Central memory CD8-positive, alpha-beta T cell (primary cell): ENCODE data around the gene CA10.

ENCODE experiments used
- ATAC-seq: fragments of 150-1000 bp; cut with Tn5 transposase; replicated peaks from 2 replicates; pipeline ENCODE4 v1.10.0; 2022; ENCODE audit warnings: mild to moderate bottlenecking, moderate FRiP score, moderate number of reproducible peaks; ENCODE audit not compliant: poor library complexity, severe bottlenecking; ENCODE audit errors: extremely low read depth
- DNase-seq, 2 donors: peaks; one replicate each; pipeline ENCODE4 v3.0.0; 2021; ENCODE audit warnings: low spot score in 2 of 2
- H3K27ac Mint-ChIP-seq: one replicate; pipeline ENCODE4 v1.8.0; 2022; ENCODE audit warnings: low read depth, mild to moderate bottlenecking, moderate library complexity, mixed read lengths
- H3K27me3 Mint-ChIP-seq: one replicate; pipeline ENCODE4 v1.8.0; 2022; ENCODE audit warnings: mixed read lengths
- H3K36me3 Mint-ChIP-seq: one replicate; pipeline ENCODE4 v1.8.0; 2022; ENCODE audit warnings: mild to moderate bottlenecking, moderate library complexity, mixed read lengths; ENCODE audit not compliant: insufficient read depth
- H3K4me1 Mint-ChIP-seq: one replicate; pipeline ENCODE4 v1.8.0; 2022; ENCODE audit warnings: mixed read lengths
- H3K4me3 Mint-ChIP-seq: one replicate; pipeline ENCODE4 v1.8.0; 2022; ENCODE audit warnings: mild to moderate bottlenecking, moderate library complexity, mixed read lengths
- H3K9me3 Mint-ChIP-seq: one replicate; pipeline ENCODE4 v1.8.0; 2022; ENCODE audit warnings: mixed read lengths

The CA10 gene

GRCh38 chr17:51677875-51678274 is 480.6 kb downstream of the CA10 start:
- ATAC-seq (no peak), DNase-seq (no peak)
- Mint-ChIP-seq H3K4me1 (no peaks in the 10 kb centered on the region), H3K4me3 (no peak overlapping the region), H3K27me3 (peaks cover 36% of the 10 kb centered on the region), H3K36me3 (no peaks in the 10 kb centered on the region), H3K9me3 (no peaks in the 10 kb centered on the region), H3K27ac (no peak overlapping the region)

GRCh38 chr17:51676691-51677487 is 481.6 kb downstream of the CA10 start:
- DNase-seq (no peak), ATAC-seq (no peak)
- Mint-ChIP-seq H3K27ac (no peak overlapping the region), H3K4me1 (no peaks in the 10 kb centered on the region), H3K27me3 (peaks cover 44% of the 10 kb centered on the region), H3K9me3 (no peaks in the 10 kb centered on the region), H3K4me3 (no peak overlapping the region), H3K36me3 (no peaks in the 10 kb centered on the region)

- Mint-ChIP-seq H3K27ac (no peak overlapping the region), H3K4me1 (no peaks in the 10 kb centered on the region), H3K4me3 (no peak overlapping the region), H3K27me3 (peaks cover 35% of the 10 kb centered on the region), H3K36me3 (no peaks in the 10 kb centered on the region), H3K9me3 (no peaks in the 10 kb centered on the region)
- ATAC-seq, result no peak
- no peak for DNase-seq
Observed at GRCh38 chr17:51674579-51675255, 483.8 kb downstream of the CA10 start.

DNA sequence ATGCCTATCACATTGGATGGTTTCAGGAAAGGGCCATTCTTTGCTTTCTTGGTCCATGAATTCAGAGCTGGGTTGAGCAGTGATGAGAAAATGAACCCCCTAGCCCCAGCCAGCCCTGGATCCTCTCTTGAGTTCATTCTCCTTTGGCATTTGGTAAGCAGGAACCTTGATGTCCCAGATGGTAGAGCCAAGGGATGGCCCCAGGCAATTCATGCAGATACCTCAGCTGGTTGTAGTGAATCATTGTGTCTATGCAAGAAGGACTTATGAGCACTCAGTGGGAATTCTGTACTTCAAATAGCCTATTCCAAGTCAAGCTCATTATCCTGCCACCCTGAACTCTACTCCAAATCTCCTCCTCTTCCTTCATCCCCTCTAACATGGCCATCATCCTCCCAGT is 485.4 kb downstream of the CA10 start:
- H3K27ac Mint-ChIP-seq, result no peak overlapping the region
- no peaks in the 10 kb centered on the region for H3K36me3 Mint-ChIP-seq
- no peak for ATAC-seq
- H3K4me3 Mint-ChIP-seq, result no peak overlapping the region
- H3K4me1 Mint-ChIP-seq, result no peaks in the 10 kb centered on the region
- DNase-seq, result no peak
- peaks cover 32% of the 10 kb centered on the region for H3K27me3 Mint-ChIP-seq
- H3K9me3 Mint-ChIP-seq, result no peaks in the 10 kb centered on the region

DNA sequence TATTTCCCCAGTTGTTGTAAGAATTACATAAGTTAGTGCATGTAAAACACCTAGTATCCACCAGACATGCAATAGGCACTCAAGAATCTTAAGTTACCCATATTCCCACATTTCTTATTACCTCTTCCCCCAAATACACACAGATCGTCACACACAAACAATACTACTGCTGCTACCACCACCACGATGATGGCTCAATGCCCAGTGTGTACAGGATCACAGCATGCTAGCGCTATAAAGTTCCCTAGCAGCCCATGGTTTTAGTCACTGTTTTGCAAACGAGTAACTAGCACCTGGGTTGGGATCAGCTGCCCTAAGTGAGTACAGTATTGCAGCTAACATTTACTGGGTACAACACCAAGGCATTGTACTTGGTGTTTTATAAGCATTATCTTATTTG is 486.4 kb downstream of the CA10 start:
- ATAC-seq (no peak), DNase-seq (no peak)
- no peaks in the 10 kb centered on the region for H3K36me3 Mint-ChIP-seq
- H3K27me3 Mint-ChIP-seq, result peaks cover 32% of the 10 kb centered on the region
- no peak overlapping the region for H3K27ac Mint-ChIP-seq
- no peaks in the 10 kb centered on the region for H3K9me3 Mint-ChIP-seq
- no peak overlapping the region for H3K4me3 Mint-ChIP-seq
- H3K4me1 Mint-ChIP-seq, result no peaks in the 10 kb centered on the region

- H3K4me3 Mint-ChIP-seq, result no peak overlapping the region
- DNase-seq, result no peak
Observed at GRCh38 chr17:51670899-51671298, 487.6 kb downstream of the CA10 start.

GRCh38 chr17:51668963-51669246 is 489.6 kb downstream of the CA10 start:
- no peak for ATAC-seq
- no peak for DNase-seq
- H3K27me3 Mint-ChIP-seq, result peaks cover 23% of the 10 kb centered on the region
- H3K4me1 Mint-ChIP-seq, result no peaks in the 10 kb centered on the region
- H3K9me3 Mint-ChIP-seq, result no peaks in the 10 kb centered on the region
- H3K36me3 Mint-ChIP-seq, result no peaks in the 10 kb centered on the region
- no peak overlapping the region for H3K4me3 Mint-ChIP-seq
- no peak overlapping the region for H3K27ac Mint-ChIP-seq

More at GRCh38 chr17:51670899-51671298, 487.6 kb downstream of the CA10 start:
- ATAC-seq, result no peak
- no peak overlapping the region for H3K27ac Mint-ChIP-seq
- H3K4me1 Mint-ChIP-seq, result no peaks in the 10 kb centered on the region
- H3K36me3 Mint-ChIP-seq, result no peaks in the 10 kb centered on the region
- H3K27me3 Mint-ChIP-seq, result peaks cover 32% of the 10 kb centered on the region
- H3K9me3 Mint-ChIP-seq, result no peaks in the 10 kb centered on the region

DNA sequence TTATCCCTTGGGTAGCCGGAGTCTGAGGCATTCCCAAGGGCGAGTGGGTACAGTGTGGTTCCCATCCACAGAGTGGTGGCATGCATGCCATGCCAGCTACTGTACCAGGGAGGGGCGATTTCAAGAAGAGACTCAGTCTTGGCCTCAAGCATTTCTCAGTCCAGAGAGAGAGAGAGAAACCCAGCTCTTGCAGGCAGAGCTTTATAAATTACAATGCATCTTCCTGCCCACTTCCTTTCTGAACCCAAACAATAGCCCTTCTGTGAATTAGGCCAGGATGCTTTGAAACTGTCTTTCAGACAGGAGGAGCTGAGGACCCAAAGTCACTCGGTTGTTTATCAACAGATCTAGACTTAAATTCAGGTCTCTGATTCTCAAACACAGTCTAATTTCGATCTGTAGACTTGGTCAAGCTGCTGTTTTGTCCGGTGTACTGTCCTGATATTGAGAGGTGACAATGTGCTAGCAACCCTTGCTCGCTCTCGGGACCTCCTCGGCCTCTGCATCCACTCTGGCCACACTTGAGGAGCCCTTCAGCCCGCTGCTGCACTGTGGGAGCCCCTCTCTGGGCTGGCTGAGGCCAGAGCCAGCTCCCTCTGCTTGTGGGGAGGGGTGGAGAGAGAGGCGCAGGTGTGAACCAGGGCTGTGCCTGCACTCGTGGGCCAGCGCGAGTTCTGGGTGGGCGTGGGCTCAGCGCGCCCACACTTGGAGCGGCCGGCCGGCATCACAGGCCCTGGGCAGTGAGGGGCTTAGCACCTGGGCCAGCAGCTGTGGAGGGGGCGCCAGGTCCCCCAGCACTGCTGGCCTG is 490.2 kb downstream of the CA10 start:
- peaks cover 21% of the 10 kb centered on the region for H3K27me3 Mint-ChIP-seq
- no peaks in the 10 kb centered on the region for H3K9me3 Mint-ChIP-seq
- no peak overlapping the region for H3K4me3 Mint-ChIP-seq
- ATAC-seq (no peak), DNase-seq (no peak)
- H3K4me1 Mint-ChIP-seq, result no peaks in the 10 kb centered on the region
- H3K27ac Mint-ChIP-seq, result no peak overlapping the region
- H3K36me3 Mint-ChIP-seq, result no peaks in the 10 kb centered on the region

GRCh38 chr17:51667706-51668083 is 490.8 kb downstream of the CA10 start:
- Mint-ChIP-seq H3K9me3 (no peaks in the 10 kb centered on the region), H3K27ac (no peak overlapping the region), H3K36me3 (no peaks in the 10 kb centered on the region), H3K4me3 (no peak overlapping the region), H3K4me1 (no peaks in the 10 kb centered on the region), H3K27me3 (peaks cover 15% of the 10 kb centered on the region)
- no peak for DNase-seq
- ATAC-seq, result no peak

- H3K27me3 Mint-ChIP-seq, result peaks cover 11% of the 10 kb centered on the region
- H3K36me3 Mint-ChIP-seq, result no peaks in the 10 kb centered on the region
- no peak for DNase-seq
- no peak overlapping the region for H3K4me3 Mint-ChIP-seq
- no peak for ATAC-seq
- no peak overlapping the region for H3K27ac Mint-ChIP-seq
- no peaks in the 10 kb centered on the region for H3K9me3 Mint-ChIP-seq
- H3K4me1 Mint-ChIP-seq, result no peaks in the 10 kb centered on the region
Observed at GRCh38 chr17:51666971-51667705, 491.4 kb downstream of the CA10 start.

GRCh38 chr17:51662204-51663056 is 496.1 kb downstream of the CA10 start:
- Mint-ChIP-seq H3K9me3 (no peaks in the 10 kb centered on the region), H3K36me3 (no peaks in the 10 kb centered on the region), H3K4me1 (no peaks in the 10 kb centered on the region), H3K27me3 (peaks cover 11% of the 10 kb centered on the region), H3K27ac (no peak overlapping the region), H3K4me3 (no peak overlapping the region)
- no peak for DNase-seq
- no peak for ATAC-seq

- no peak for DNase-seq
- Mint-ChIP-seq H3K27me3 (peaks cover 11% of the 10 kb centered on the region), H3K9me3 (no peaks in the 10 kb centered on the region), H3K36me3 (no peaks in the 10 kb centered on the region), H3K4me3 (no peak overlapping the region), H3K27ac (no peak overlapping the region), H3K4me1 (no peaks in the 10 kb centered on the region)
- no peak for ATAC-seq
Observed at GRCh38 chr17:51661403-51661802, 497.1 kb downstream of the CA10 start.
